ENCODE results near the gene TMEM258.

TMEM258 gene

GRCh38 chr11:61754534-61755482 lies 37.6 kb downstream of the TMEM258 start:
- no peak for DNase-seq

GRCh38 chr11:61753672-61754071 lies 38.7 kb downstream of the TMEM258 start:
- no peak for DNase-seq

- DNase-seq: no peak
These were observed 39.4 kb downstream of the TMEM258 start for GRCh38 chr11:61752925-61753521.

GRCh38 chr11:61752117-61752924 lies 40.1 kb downstream of the TMEM258 start, which contains the start of gene MYRF:
Gene MYRF, plus strand, starts transcription at chr11:61752636. Its CDS starts 109 bp downstream, at chr11:61752745.
- DNase-seq: peak; percentile 10 to 21

- DNase-seq: no peak
These were observed 41.0 kb downstream of the TMEM258 start for GRCh38 chr11:61751384-61751783.

GRCh38 chr11:61750631-61751273 lies 41.6 kb downstream of the TMEM258 start:
- no peak for DNase-seq

GRCh38 chr11:61749591-61750217 lies 42.7 kb downstream of the TMEM258 start:
- DNase-seq: no peak

- no peak for DNase-seq
These were observed 44.5 kb downstream of the TMEM258 start for GRCh38 chr11:61747967-61748285.

- DNase-seq: peak; percentile 49 to 57
These were observed 45.0 kb downstream of the TMEM258 start for GRCh38 chr11:61747192-61747966.

GRCh38 chr11:61746442-61747191 lies 45.8 kb downstream of the TMEM258 start:
- DNase-seq: no peak

- no peak for DNase-seq
These were observed 46.5 kb downstream of the TMEM258 start for GRCh38 chr11:61745781-61746441.

- no peak for DNase-seq
These were observed 47.7 kb downstream of the TMEM258 start for GRCh38 chr11:61744609-61745156.

GRCh38 chr11:61744181-61744580 lies 48.2 kb downstream of the TMEM258 start:
- DNase-seq: no peak

- no peak for DNase-seq
These were observed 48.8 kb downstream of the TMEM258 start for GRCh38 chr11:61743486-61744095.

GRCh38 chr11:61742391-61742790 lies 50.0 kb downstream of the TMEM258 start:
- DNase-seq: no peak

- DNase-seq: no peak
These were observed 52.4 kb downstream of the TMEM258 start for GRCh38 chr11:61739966-61740365.

GRCh38 chr11:61739413-61739812 lies 53.0 kb downstream of the TMEM258 start:
- no peak for DNase-seq

All from AML-193 (cell line).